HepG2 (cell line): ENCODE measurements around the gene DPY30. TPM values are rescaled to one million over a fixed set of nuclear protein-coding genes. Genes with fewer than 3 reads are reported as not detected.

ENCODE experiments used
- ATF6 ChIP-seq: sonication (generic); formaldehyde crosslinking; conservative IDR thresholded peaks from 2 replicates; pipeline ENCODE4 v1.4.0; 2020; ENCODE audit warnings: missing genetic modification reagents
- ATM ChIP-seq: fragments of 450-650 bp; IDR thresholded peaks from 2 replicates; pipeline ENCODE4 v1.7.1; 2017; ENCODE audit warnings: mild to moderate bottlenecking, borderline replicate concordance
- ELK4 ChIP-seq: sonication (generic); formaldehyde crosslinking; IDR thresholded peaks from 2 replicates; pipeline ENCODE4 v1.9.0; 2021; ENCODE audit warnings: missing genetic modification reagents, borderline replicate concordance
- ETV5 ChIP-seq: IDR thresholded peaks from 2 replicates; pipeline ENCODE4 v1.6.1; 2018; ENCODE audit warnings: missing biosample characterization, missing genetic modification reagents, inconsistent platforms, borderline replicate concordance
- FOSL1 ChIP-seq: sonication (generic); formaldehyde crosslinking; IDR thresholded peaks from 2 replicates; pipeline ENCODE4 v1.9.0; 2021; ENCODE audit warnings: missing genetic modification reagents, borderline replicate concordance
- FOXC1 ChIP-seq: sonication (generic); formaldehyde crosslinking; IDR thresholded peaks from 2 replicates; pipeline ENCODE4 v1.8.0; 2022; ENCODE audit warnings: mild to moderate bottlenecking, missing genetic modification reagents, borderline replicate concordance
- FOXP4 ChIP-seq: sonication (generic); formaldehyde crosslinking; IDR thresholded peaks from 2 replicates; pipeline ENCODE4 v1.4.0; 2020; ENCODE audit warnings: missing genetic modification reagents
- JDP2 ChIP-seq: sonication (generic); formaldehyde crosslinking; IDR thresholded peaks from 2 replicates; pipeline ENCODE4 v1.8.1; 2022; ENCODE audit warnings: missing genetic modification reagents, borderline replicate concordance
- MAF1 ChIP-seq: sonication (generic); formaldehyde crosslinking; IDR thresholded peaks from 2 replicates; pipeline ENCODE4 v1.5.0; 2020; ENCODE audit warnings: missing genetic modification reagents, borderline replicate concordance
- MIER2 ChIP-seq: IDR thresholded peaks from 2 replicates; pipeline ENCODE4 v1.6.1; 2016; ENCODE audit warnings: missing biosample characterization, missing genetic modification reagents
- NR1H2 ChIP-seq: sonication (generic); formaldehyde crosslinking; IDR thresholded peaks from 2 replicates; pipeline ENCODE4 v1.8.1; 2022; ENCODE audit warnings: low read depth, missing genetic modification reagents, borderline replicate concordance
- PBX2 ChIP-seq: IDR thresholded peaks from 2 replicates; pipeline ENCODE4 v1.6.1; 2016; ENCODE audit warnings: control low read depth
- PHF5A ChIP-seq: IDR thresholded peaks from one replicate; pipeline ENCODE4 v1.6.1; 2018; ENCODE audit warnings: low read depth, missing genetic modification reagents; ENCODE audit not compliant: unreplicated experiment
- YY1 ChIP-seq: IDR thresholded peaks from 2 replicates; pipeline ENCODE4 v1.6.1; 2011; ENCODE audit warnings: low read length, low read depth, moderate library complexity, mild to moderate bottlenecking; ENCODE audit not compliant: insufficient read depth, insufficient replicate concordance
- ZBTB44 ChIP-seq: sonication (generic); formaldehyde crosslinking; IDR thresholded peaks from 2 replicates; pipeline ENCODE4 v1.4.0; 2020; ENCODE audit warnings: missing genetic modification reagents
- ZIK1 ChIP-seq: sonication (generic); formaldehyde crosslinking; IDR thresholded peaks from 2 replicates; pipeline ENCODE4 v1.5.0; 2020; ENCODE audit warnings: mild to moderate bottlenecking, low read depth, missing genetic modification reagents, borderline replicate concordance
- ZNF747 ChIP-seq: sonication (generic); formaldehyde crosslinking; IDR thresholded peaks from 2 replicates; pipeline ENCODE4 v1.8.1; 2023; ENCODE audit warnings: missing genetic modification reagents, mild to moderate bottlenecking, borderline replicate concordance
- ZNF776 ChIP-seq: sonication (generic); formaldehyde crosslinking; IDR thresholded peaks from 2 replicates; pipeline ENCODE4 v1.4.0; 2020; ENCODE audit warnings: mild to moderate bottlenecking, missing genetic modification reagents
- ZSCAN9 ChIP-seq: IDR thresholded peaks from 2 replicates; pipeline ENCODE4 v1.6.1; 2016; ENCODE audit warnings: borderline replicate concordance
- polyA plus RNA-seq, 8 experiments: library from polyadenylated mRNA; depleted of rRNA in 3 of 8; stranded (reverse) in 7 of 8; unstranded in 1 of 8; fragments of >200 nt; fragmentation: Illumina TruSeq in 4 of 8; extraction: Trizol in 4 of 8; gene quantifications; 2 replicates each; pipeline versions ENCODE4 v1.2.1 to v1.2.3, GENCODE V29; 2011 to 2016; ENCODE audit warnings: low read depth in 4 of 8, missing spikeins in 1 of 8, mixed read lengths in 1 of 8; ENCODE audit not compliant: insufficient read depth in 1 of 8
- total RNA-seq, 5 experiments: library from RNA; depleted of rRNA; stranded (reverse); fragments of >200 nt; fragmentation: Illumina TruSeq; extraction: Trizol; gene quantifications; 2 replicates each; pipeline ENCODE4 v1.2.3, GENCODE V29; 2016; ENCODE audit warnings: low read depth in 1 of 5

Gene DPY30
- total and polyA plus RNA-seq, 2 of the 13 experiments (the other 11 are each of a cell fraction or from before 2014, with no cell fraction given) = 98.1 to 118 TPM

- TF ChIP-seq ATM (no peak), MIER2 (no peak), ETV5 (CRISPR knock-in tag) (no peak; the same call in 1 of the 2 replicates), ZIK1 (CRISPR knock-in tag) (peak; percentile 91), ZNF747 (CRISPR knock-in tag) (peak; percentile 79; the same call in 1 of the 2 replicates), JDP2 (CRISPR knock-in tag) (no peak), ZNF776 (CRISPR knock-in tag) (no peak), ELK4 (CRISPR knock-in tag) (0 out of 2 replicates have a peak, but pooled peaks have one; percentile 23), FOSL1 (CRISPR knock-in tag) (no peak), YY1 (no peak), ZSCAN9 (CRISPR knock-in tag) (peak; percentile 78), PHF5A (CRISPR knock-in tag) (peak; percentile 74), MAF1 (CRISPR knock-in tag) (peak; percentile 88; the same call in 1 of the 2 replicates), PBX2 (CRISPR knock-in tag) (no peak), FOXC1 (CRISPR knock-in tag) (no peak; the same call in 1 of the 2 replicates), FOXP4 (CRISPR knock-in tag) (peak; percentile 65), NR1H2 (CRISPR knock-in tag) (no peak), ATF6 (0 out of 2 replicates have a peak, but pooled peaks have one; percentile 57), ZBTB44 (CRISPR knock-in tag) (peak; percentile 81; the same call in 1 of the 2 replicates)
Observed at GRCh38 chr2:32039447-32040219, at the start of gene DPY30 (continued).
